ENCODE measurements around the gene VCX2. TPM values are rescaled to one million over a fixed set of nuclear protein-coding genes. Genes with fewer than 3 reads are reported as not detected.

The VCX2 gene
- not detected in 2 replicates for total RNA-seq

DNA sequence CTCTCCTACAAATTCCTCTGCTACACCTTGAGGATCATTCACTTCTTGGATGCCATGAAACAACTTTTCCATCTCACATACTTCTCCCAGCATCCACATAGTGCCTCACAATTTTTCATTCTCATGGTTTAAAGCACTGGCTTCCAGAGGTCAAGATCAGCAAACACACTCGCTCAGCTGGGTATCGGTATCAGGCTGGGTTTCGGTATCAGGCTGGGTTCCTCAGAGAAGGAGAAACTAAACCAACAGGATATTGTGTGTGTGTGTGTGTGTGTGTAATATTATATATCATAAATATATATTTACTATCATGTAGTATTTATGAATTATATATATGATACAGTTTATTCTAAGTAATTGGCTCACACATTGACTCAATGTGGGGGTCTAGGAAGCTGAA is at the start of gene VCX2:
Gene VCX2 (minus strand): TSS at position 99 of the 400 bp plus-strand sequence. CDS start 624 bp downstream, outside the sequence.

Other genes starting within 250 kb of the VCX2 start
- 18.0 and 33.1 TPM in 2 replicates for gene PNPLA4, start 243.9 kb downstream of the VCX2 start, total RNA-seq

All from pericardium fibroblast (primary cell).